IMR-90 (cell line): ENCODE data around the gene FAIM2. TPM values are rescaled to one million over a fixed set of nuclear protein-coding genes. Genes with fewer than 3 reads are reported as not detected.

Source experiments
- ATAC-seq: fragments of 200-7000 bp; cut with Tn5 transposase; 2 replicates; pipeline ENCODE4 v1.9.1; 2020; ENCODE audit warnings: low read depth, mild to moderate bottlenecking, moderate library complexity
- BruUV-seq: library from RNA; stranded (reverse); fragments of 400-500 nt; replicated peaks from 2 replicates; lab custom pipeline; 2021; lab: Mats Ljungman, UMichigan
- CTCF ChIA-PET: fragments of 300-600 bp; formaldehyde crosslinking; extraction: SDS; loops from one replicate; lab custom pipeline; 2021; ENCODE audit warnings: antibody characterized with exemption; lab: Yijun Ruan, JAX
- POLR2A ChIA-PET: fragments of 300-600 bp; sonication (Branson Sonifier 250); formaldehyde crosslinking; loops from one replicate; lab custom pipeline; 2022; ENCODE audit warnings: antibody characterized with exemption; ENCODE audit not compliant: unreplicated experiment; lab: Charles Lee
- DNase-seq: peaks from one replicate; pipeline ENCODE4 v3.0.0; 2013
- H2AFZ ChIP-seq: replicated peaks from 2 replicates; pipeline ENCODE3; 2013; ENCODE audit warnings: low read length, mild to moderate bottlenecking; ENCODE audit not compliant: poor library complexity
- H2AK5ac ChIP-seq: 2 replicates; pipeline ENCODE4 v1.6.1; 2013; ENCODE audit warnings: low read depth, low read length, inconsistent platforms
- H2AK9ac ChIP-seq: replicated peaks from 2 replicates; pipeline ENCODE3; 2013; ENCODE audit warnings: mild to moderate bottlenecking, low read depth, low read length, moderate library complexity; ENCODE audit not compliant: poor library complexity
- H2BK120ac ChIP-seq: 2 replicates; pipeline ENCODE4 v1.6.1; 2013; ENCODE audit warnings: low read depth, low read length, inconsistent platforms
- H2BK15ac ChIP-seq: 3 replicates; pipeline ENCODE4 v1.6.1; 2013; ENCODE audit warnings: low read depth, low read length, inconsistent platforms
- H2BK20ac ChIP-seq: 2 replicates; pipeline ENCODE4 v1.6.1; 2013; ENCODE audit warnings: low read depth, mild to moderate bottlenecking, inconsistent platforms, low read length, moderate library complexity
- H2BK5ac ChIP-seq: 2 replicates; pipeline ENCODE4 v1.6.1; 2013; ENCODE audit warnings: mild to moderate bottlenecking, low read depth, low read length, inconsistent platforms; ENCODE audit not compliant: poor library complexity, severe bottlenecking
- H3K14ac ChIP-seq: replicated peaks from 2 replicates; pipeline ENCODE4 v1.6.1; 2013; ENCODE audit warnings: low read depth, low read length, inconsistent platforms
- H3K18ac ChIP-seq: 2 replicates; pipeline ENCODE4 v1.6.1; 2013; ENCODE audit warnings: low read depth, low read length, control low read depth
- H3K23ac ChIP-seq: 2 replicates; pipeline ENCODE4 v1.6.1; 2013; ENCODE audit warnings: low read depth, low read length, inconsistent platforms
- H3K27ac ChIP-seq: 2 replicates; pipeline ENCODE4 v1.5.1; 2013; ENCODE audit warnings: mild to moderate bottlenecking, control low read depth, low read length; ENCODE audit not compliant: insufficient read depth
- H3K27me3 ChIP-seq: 2 replicates; pipeline ENCODE4 v1.6.1; 2013; ENCODE audit warnings: low read length; ENCODE audit not compliant: control insufficient read depth, insufficient read depth
- H3K36me3 ChIP-seq: 2 replicates; pipeline ENCODE4 v1.6.1; 2013; ENCODE audit warnings: low read length, mixed read lengths; ENCODE audit not compliant: control insufficient read depth, insufficient read depth
- H3K4ac ChIP-seq: 2 replicates; pipeline ENCODE4 v1.6.1; 2013; ENCODE audit warnings: low read depth, low read length, inconsistent platforms
- H3K4me1 ChIP-seq: 2 replicates; pipeline ENCODE4 v1.6.1; 2013; ENCODE audit warnings: low read length, mixed read lengths; ENCODE audit not compliant: control insufficient read depth, insufficient read depth
- H3K4me2 ChIP-seq: 2 replicates; pipeline ENCODE4 v1.6.1; 2013; ENCODE audit warnings: low read depth, mild to moderate bottlenecking, control low read depth, low read length, moderate library complexity
- H3K4me3 ChIP-seq: 2 replicates; pipeline ENCODE4 v1.5.1; 2013; ENCODE audit warnings: low read depth, mild to moderate bottlenecking, control low read depth, low read length, moderate library complexity; ENCODE audit not compliant: insufficient read depth
- H3K56ac ChIP-seq: 2 replicates; pipeline ENCODE4 v1.6.1; 2013; ENCODE audit warnings: low read length, inconsistent platforms; ENCODE audit not compliant: insufficient read depth; ENCODE audit errors: extremely low read depth
- H3K79me1 ChIP-seq, 2 experiments: 2 replicates each; pipeline ENCODE4 v1.6.1; 2013; ENCODE audit warnings: low read length in 2 of 2, inconsistent platforms in 1 of 2, low read depth in 1 of 2
- H3K9ac ChIP-seq: 2 replicates; pipeline ENCODE4 v1.6.1; 2013; ENCODE audit warnings: low read depth, low read length, control low read depth
- H3K9me1 ChIP-seq: 2 replicates; pipeline ENCODE4 v1.6.1; 2013; ENCODE audit warnings: low read length, inconsistent platforms; ENCODE audit not compliant: insufficient read depth
- H3K9me3 ChIP-seq: 2 replicates; pipeline ENCODE4 v1.6.1; 2013; ENCODE audit warnings: low read length; ENCODE audit not compliant: control insufficient read depth, insufficient read depth
- H4K20me1 ChIP-seq: 2 replicates; pipeline ENCODE4 v1.6.1; 2013; ENCODE audit warnings: low read length, inconsistent platforms; ENCODE audit not compliant: insufficient read depth
- H4K5ac ChIP-seq: 2 replicates; pipeline ENCODE4 v1.6.1; 2013; ENCODE audit warnings: mild to moderate bottlenecking, low read depth, low read length, control low read depth
- H4K8ac ChIP-seq, 2 experiments: 2 replicates each; pipeline ENCODE4 v1.6.1; 2013; ENCODE audit warnings: low read depth in 2 of 2, low read length in 2 of 2, control low read depth in 1 of 2, inconsistent platforms in 1 of 2
- H4K91ac ChIP-seq: 2 replicates; pipeline ENCODE4 v1.6.1; 2013; ENCODE audit warnings: low read depth, low read length, inconsistent platforms; ENCODE audit not compliant: insufficient read depth
- CEBPB ChIP-seq: IDR thresholded peaks from 2 replicates; pipeline ENCODE4 v1.6.1; 2012; ENCODE audit warnings: low read depth, low read length, improper control_type of control experiment
- CTCF ChIP-seq: conservative IDR thresholded peaks from 2 replicates; pipeline ENCODE4 v1.5.1; 2012; ENCODE audit warnings: mild to moderate bottlenecking, low read depth, low read length, improper control_type of control experiment
- WGBS, 2 experiments: methylation state at CpG; one replicate each; pipeline versions ENCODE4 v1.1.5 to v1.1.7; 2013; ENCODE audit warnings: missing lambda C conversion rate in 2 of 2; ENCODE audit not compliant: insufficient read length in 1 of 2; ENCODE audit errors: extremely low coverage in 2 of 2; 5-methylcytosine and 5-hydroxymethylcytosine counted together
- dilution Hi-C: fragments of 300-500 bp; cut with HindIII; formaldehyde crosslinking; loops from one replicate; pipeline ENCODE4 v1.14.3; 2018; ENCODE audit warnings: low sequenced_read_pairs; ENCODE audit not compliant: unreplicated experiment
- in situ Hi-C: fragments of 300-500 bp; cut with MboI; formaldehyde crosslinking; loops from 3 replicates; pipeline ENCODE4 v1.14.3; 2019; ENCODE audit warnings: low sequenced_read_pairs, inconsistent platforms, mixed read lengths
- intact Hi-C: fragments of 100-400 bp; cut with micrococcal nuclease; formaldehyde crosslinking; loops from 2 replicates; pipeline ENCODE4 v1.10.0; 2022
- polyA plus RNA-seq, 3 experiments: library from polyadenylated mRNA; depleted of rRNA; stranded (reverse); fragments of >200 nt; gene quantifications; 2 replicates each; pipeline ENCODE4 v1.2.3, GENCODE V29; 2012; ENCODE audit warnings: low replicate concordance in 1 of 3
- total RNA-seq: library from RNA; depleted of rRNA; stranded (reverse); fragments of >200 nt; gene quantifications from 2 replicates; pipeline ENCODE4 v1.2.3, GENCODE V29; 2012

FAIM2 gene
- total and polyA plus RNA-seq, 2 of the 4 experiments (the other 2 are of a cell fraction) = 0.72 to 5.3 TPM

GRCh38 chr12:49843876-49844437, 59.7 kb downstream of the FAIM2 start:
- Histone ChIP-seq H3K56ac (no peak overlapping the region), H3K4me2 (no peak overlapping the region), H3K23ac (no peak overlapping the region), H3K79me1 (peaks cover 6 to 32% of the 10 kb centered on the region in 2 experiments; a peak in 3 of 4 replicates), H4K91ac (no peak overlapping the region), H2BK20ac (no peak overlapping the region), H4K20me1 (no peaks in the 10 kb centered on the region), H3K9me1 (peaks cover 3% of the 10 kb centered on the region; the same call in 1 of the 2 replicates), H3K36me3 (no peaks in the 10 kb centered on the region), H2BK120ac (no peak overlapping the region), H3K18ac (no peak overlapping the region), H3K27ac (no peak overlapping the region), H2AK5ac (no peak overlapping the region), H4K8ac (peak overlapping the region; percentile 97 to 98; a peak in 3 of 4 replicates), H3K4me1 (peaks cover 5% of the 10 kb centered on the region), H3K4ac (no peak overlapping the region), H3K9ac (no peak overlapping the region), H2AK9ac (no peak overlapping the region), H3K27me3 (peaks cover 13% of the 10 kb centered on the region), H3K9me3 (no peaks in the 10 kb centered on the region), H2BK5ac (no peak overlapping the region), H3K4me3 (no peak overlapping the region), H4K5ac (no peak overlapping the region), H2BK15ac (no peak overlapping the region), H3K14ac (no peak overlapping the region), H2AFZ (no peak overlapping the region)
- dilution Hi-C loops = no loop called here
- DNase-seq = no peak
- intact Hi-C loops = no loop called here
- ATAC-seq = no peak
- no TSS peak for BruUV-seq
- TF ChIP-seq CTCF (no peak), CEBPB (peak; percentile 27; the same call in 1 of the 2 replicates)
- in situ Hi-C loops = no loop called here
- WGBS, 2 experiments = 80% methylated on average over 1 of the region's 4 CpGs; no CpG with 5 or more reads in 1 of the 2 experiments
- POLR2A ChIA-PET = no interaction called here
- CTCF ChIA-PET = no interaction called here
